ENCODE data around the gene KLHDC8A.
"Not testable (repeated sequence)": the region's sequence is repeated elsewhere in the genome, so short reads cannot be mapped to it uniquely, and the experiment has no call there.

The KLHDC8A gene

GRCh38 chr1:205371871-205372660, 15.3 kb upstream of the KLHDC8A start:
- no peak for DNase-seq (ENCODE audit: low read depth in 2 of 2, low spot score in 1 of 2)

- no peak for DNase-seq (ENCODE audit: low read depth in 2 of 2, low spot score in 1 of 2)
Measured at GRCh38 chr1:205370780-205371179, 14.1 kb upstream of the KLHDC8A start.

GRCh38 chr1:205369701-205370123, 13.0 kb upstream of the KLHDC8A start:
- no peak for DNase-seq (ENCODE audit: low read depth in 2 of 2, low spot score in 1 of 2)

- DNase-seq (ENCODE audit: low read depth in 2 of 2, low spot score in 1 of 2), result no peak
Measured at GRCh38 chr1:205368478-205368877, 11.8 kb upstream of the KLHDC8A start.

GRCh38 chr1:205365945-205366463, 9.3 kb upstream of the KLHDC8A start:
- no peak for DNase-seq (ENCODE audit: low read depth in 2 of 2, low spot score in 1 of 2)

- DNase-seq (ENCODE audit: low read depth in 2 of 2, low spot score in 1 of 2), result not testable (repeated sequence)
Measured at GRCh38 chr1:205365086-205365485, 8.4 kb upstream of the KLHDC8A start.

GRCh38 chr1:205360891-205361290, 4.2 kb upstream of the KLHDC8A start:
- DNase-seq (ENCODE audit: low read depth in 2 of 2, low spot score in 1 of 2), result no peak

GRCh38 chr1:205359771-205360565, 3.2 kb upstream of the KLHDC8A start:
- no peak for DNase-seq (ENCODE audit: low read depth in 2 of 2, low spot score in 1 of 2)

- no peak for DNase-seq (ENCODE audit: low read depth in 2 of 2, low spot score in 1 of 2)
Measured at GRCh38 chr1:205358579-205358978, 1.9 kb upstream of the KLHDC8A start.

GRCh38 chr1:205357567-205357966, 845 bp upstream of the KLHDC8A start:
- DNase-seq (ENCODE audit: low read depth in 2 of 2, low spot score in 1 of 2), result no peak

- DNase-seq (ENCODE audit: low read depth in 2 of 2, low spot score in 1 of 2), result no peak
Measured at GRCh38 chr1:205355075-205355453, 1.7 kb downstream of the KLHDC8A start.

GRCh38 chr1:205354259-205355074, 2.3 kb downstream of the KLHDC8A start:
- DNase-seq (ENCODE audit: low read depth in 2 of 2, low spot score in 1 of 2), result peak; percentile 16 to 19

- no peak for DNase-seq (ENCODE audit: low read depth in 2 of 2, low spot score in 1 of 2)
Measured at GRCh38 chr1:205353612-205354011, 3.1 kb downstream of the KLHDC8A start.

- DNase-seq (ENCODE audit: low read depth in 2 of 2, low spot score in 1 of 2), result no peak
Measured at GRCh38 chr1:205353191-205353590, 3.5 kb downstream of the KLHDC8A start.

GRCh38 chr1:205351984-205352713, 4.6 kb downstream of the KLHDC8A start:
- DNase-seq (ENCODE audit: low read depth in 2 of 2, low spot score in 1 of 2), result no peak

- DNase-seq (ENCODE audit: low read depth in 2 of 2, low spot score in 1 of 2), result no peak
Measured at GRCh38 chr1:205350691-205351141, 6.0 kb downstream of the KLHDC8A start.

GRCh38 chr1:205350124-205350523, 6.6 kb downstream of the KLHDC8A start:
- DNase-seq (ENCODE audit: low read depth in 2 of 2, low spot score in 1 of 2), result no peak

GRCh38 chr1:205348554-205349487, 7.9 kb downstream of the KLHDC8A start:
- no peak for DNase-seq (ENCODE audit: low read depth in 2 of 2, low spot score in 1 of 2)

GRCh38 chr1:205346956-205347574, 9.7 kb downstream of the KLHDC8A start:
- DNase-seq (ENCODE audit: low read depth in 2 of 2, low spot score in 1 of 2), result no peak
